ENCODE data around the gene COBL.

DNA sequence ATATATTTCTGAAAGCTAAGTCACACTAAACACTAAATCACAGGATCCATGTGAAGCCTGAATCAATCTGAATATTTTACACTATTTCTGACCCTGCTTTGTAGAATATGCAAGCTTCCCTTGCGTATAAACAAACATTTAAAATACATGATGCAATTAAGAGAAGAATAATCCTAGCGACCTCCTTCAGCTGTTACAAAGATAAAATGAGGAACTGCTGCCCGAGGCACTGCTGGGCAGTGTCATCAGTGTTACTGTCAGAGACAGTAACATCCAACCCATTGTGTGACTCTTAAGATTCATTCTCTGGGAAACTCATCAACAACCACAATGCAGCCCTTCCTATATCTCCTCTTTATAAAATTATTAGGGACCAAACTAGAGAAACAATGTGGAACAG lies 61.6 kb downstream of the COBL start:
- TF ChIP-seq CEBPB (IDR thresholded peaks at IDR 0.05): no peak
- TF ChIP-seq REST (IDR thresholded peaks at IDR 0.05; ENCODE audit: low read depth): no peak
